ENCODE data around the gene RBMS3. TPM values are rescaled to one million over a fixed set of nuclear protein-coding genes. Genes with fewer than 3 reads are reported as not detected.

RBMS3 gene
- total RNA-seq, 1 donor from 2014 or later: 0.47 TPM

- H3K9me3 Mint-ChIP-seq: no peaks in the 10 kb centered on the region
- no peaks in the 10 kb centered on the region for H3K27me3 Mint-ChIP-seq (ENCODE audit: insufficient read depth, low read depth)
- H3K27ac Mint-ChIP-seq: no peak overlapping the region
- Histone ChIP-seq H3K4me2 (no peak overlapping the region), H3K27me3 (no peaks in the 10 kb centered on the region), H3K9ac (no peak overlapping the region), H3K4me1 (no peaks in the 10 kb centered on the region), H3K79me2 (ENCODE audit: low read depth) (no peaks in the 10 kb centered on the region), H3K4me3 (no peak overlapping the region), H2AFZ (replicated peaks) (peak overlapping the region; percentile 65), H3K9me3 (ENCODE audit: low read depth) (no peaks in the 10 kb centered on the region), H3K27ac (no peak overlapping the region), H3F3A (ENCODE audit: low read depth) (no peaks in the 10 kb centered on the region), H3K36me3 (no peaks in the 10 kb centered on the region), H4K20me1 (ENCODE audit: low read depth) (no peaks in the 10 kb centered on the region)
- H3K4me3 Mint-ChIP-seq: no peak overlapping the region
- TF ChIP-seq EZH2phosphoT487 (IDR thresholded peaks at IDR 0.05): no peak
- TF ChIP-seq CTCF (IDR thresholded peaks at IDR 0.05): no peak
- no peak for TF ChIP-seq EZH2 (IDR thresholded peaks at IDR 0.05)
- peaks cover 22% of the 10 kb centered on the region for H3K4me1 Mint-ChIP-seq
- no peak for DNase-seq (ENCODE audit: low spot score)
- no peaks in the 10 kb centered on the region for H3K36me3 Mint-ChIP-seq
These were observed 50.8 kb downstream of the RBMS3 start for GRCh38 chr3:29331456-29332194.

GRCh38 chr3:29332195-29332637, 51.3 kb downstream of the RBMS3 start:
- Histone ChIP-seq H3K79me2 (ENCODE audit: low read depth) (no peaks in the 10 kb centered on the region), H3F3A (ENCODE audit: low read depth) (no peaks in the 10 kb centered on the region), H3K27ac (no peak overlapping the region), H3K9ac (no peak overlapping the region), H4K20me1 (ENCODE audit: low read depth) (no peaks in the 10 kb centered on the region), H2AFZ (replicated peaks) (no peak overlapping the region), H3K36me3 (no peaks in the 10 kb centered on the region), H3K9me3 (ENCODE audit: low read depth) (no peaks in the 10 kb centered on the region), H3K4me2 (no peak overlapping the region), H3K4me3 (no peak overlapping the region), H3K4me1 (no peaks in the 10 kb centered on the region), H3K27me3 (no peaks in the 10 kb centered on the region)
- Mint-ChIP-seq H3K36me3 (no peaks in the 10 kb centered on the region), H3K4me1 (peaks cover 22% of the 10 kb centered on the region), H3K4me3 (no peak overlapping the region), H3K27me3 (ENCODE audit: insufficient read depth, low read depth) (no peaks in the 10 kb centered on the region), H3K27ac (no peak overlapping the region), H3K9me3 (no peaks in the 10 kb centered on the region)
- no peak for DNase-seq (ENCODE audit: low spot score)
- TF ChIP-seq CTCF (IDR thresholded peaks at IDR 0.05): no peak
- no peak for TF ChIP-seq EZH2phosphoT487 (IDR thresholded peaks at IDR 0.05)
- TF ChIP-seq EZH2 (IDR thresholded peaks at IDR 0.05): no peak

GRCh38 chr3:29333576-29333975, 52.7 kb downstream of the RBMS3 start:
- Histone ChIP-seq H3K36me3 (no peaks in the 10 kb centered on the region), H3K27ac (no peak overlapping the region), H3K79me2 (ENCODE audit: low read depth) (no peaks in the 10 kb centered on the region), H3K4me3 (no peak overlapping the region), H3K9ac (no peak overlapping the region), H4K20me1 (ENCODE audit: low read depth) (no peaks in the 10 kb centered on the region), H3K4me1 (no peaks in the 10 kb centered on the region), H3K27me3 (no peaks in the 10 kb centered on the region), H3K9me3 (ENCODE audit: low read depth) (no peaks in the 10 kb centered on the region), H3K4me2 (no peak overlapping the region), H2AFZ (replicated peaks) (no peak overlapping the region), H3F3A (ENCODE audit: low read depth) (no peaks in the 10 kb centered on the region)
- Mint-ChIP-seq H3K4me3 (no peak overlapping the region), H3K27me3 (ENCODE audit: insufficient read depth, low read depth) (no peaks in the 10 kb centered on the region), H3K27ac (no peak overlapping the region), H3K9me3 (no peaks in the 10 kb centered on the region), H3K4me1 (peaks cover 22% of the 10 kb centered on the region), H3K36me3 (no peaks in the 10 kb centered on the region)
- no peak for DNase-seq (ENCODE audit: low spot score)
- no peak for TF ChIP-seq EZH2 (IDR thresholded peaks at IDR 0.05)

GRCh38 chr3:29334706-29335105, 53.8 kb downstream of the RBMS3 start:
- no peaks in the 10 kb centered on the region for H3F3A ChIP-seq (ENCODE audit: low read depth)
- no peaks in the 10 kb centered on the region for H3K79me2 ChIP-seq (ENCODE audit: low read depth)
- TF ChIP-seq EZH2phosphoT487 (IDR thresholded peaks at IDR 0.05) (no peak), EZH2 (IDR thresholded peaks at IDR 0.05) (no peak), CTCF (IDR thresholded peaks at IDR 0.05) (no peak)
- no peaks in the 10 kb centered on the region for H3K9me3 ChIP-seq (ENCODE audit: low read depth)
- Mint-ChIP-seq H3K4me3 (no peak overlapping the region), H3K9me3 (no peaks in the 10 kb centered on the region), H3K4me1 (peaks cover 22% of the 10 kb centered on the region), H3K27me3 (ENCODE audit: insufficient read depth, low read depth) (no peaks in the 10 kb centered on the region), H3K36me3 (no peaks in the 10 kb centered on the region), H3K27ac (no peak overlapping the region)
- H3K9ac ChIP-seq: no peak overlapping the region
- no peaks in the 10 kb centered on the region for H3K27me3 ChIP-seq
- no peaks in the 10 kb centered on the region for H3K36me3 ChIP-seq
- H3K27ac ChIP-seq: no peak overlapping the region
- H3K4me2 ChIP-seq: no peak overlapping the region
- H3K4me3 ChIP-seq: no peak overlapping the region
- no peak overlapping the region for H2AFZ ChIP-seq (replicated peaks)
- no peak for DNase-seq (ENCODE audit: low spot score)
- H4K20me1 ChIP-seq (ENCODE audit: low read depth): no peaks in the 10 kb centered on the region
- peaks cover 5% of the 10 kb centered on the region for H3K4me1 ChIP-seq
